GM12873 (cell line): ENCODE data around the gene ERC1.

ENCODE experiments used
- CTCF ChIP-seq: IDR thresholded peaks from 2 replicates; pipeline ENCODE4 v1.5.1; 2012; ENCODE audit warnings: low read depth, mild to moderate bottlenecking, moderate library complexity, low read length, control low read depth; ENCODE audit not compliant: insufficient read depth; ENCODE audit errors: missing control alignments

ERC1 gene

DNA sequence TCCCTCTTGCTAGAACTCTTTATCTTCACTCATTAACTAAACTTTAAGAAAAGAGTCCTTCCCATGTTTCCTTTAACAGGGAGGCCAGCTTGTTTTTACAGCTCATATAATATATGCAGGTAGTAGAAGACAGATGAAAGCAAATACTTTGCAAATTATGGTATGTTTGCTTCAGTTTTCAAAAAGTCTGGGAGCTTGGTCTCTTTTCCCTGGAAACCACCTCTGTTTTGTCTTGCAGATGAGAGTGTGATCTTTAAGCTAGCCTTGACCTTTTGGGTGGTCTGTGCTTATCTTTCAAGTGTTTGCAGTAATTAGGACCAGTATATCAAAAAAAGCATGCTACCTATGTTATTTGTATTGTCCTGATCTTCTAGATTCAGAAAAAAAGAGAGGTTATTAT is 62.7 kb downstream of the ERC1 start:
- TF ChIP-seq CTCF = no peak

DNA sequence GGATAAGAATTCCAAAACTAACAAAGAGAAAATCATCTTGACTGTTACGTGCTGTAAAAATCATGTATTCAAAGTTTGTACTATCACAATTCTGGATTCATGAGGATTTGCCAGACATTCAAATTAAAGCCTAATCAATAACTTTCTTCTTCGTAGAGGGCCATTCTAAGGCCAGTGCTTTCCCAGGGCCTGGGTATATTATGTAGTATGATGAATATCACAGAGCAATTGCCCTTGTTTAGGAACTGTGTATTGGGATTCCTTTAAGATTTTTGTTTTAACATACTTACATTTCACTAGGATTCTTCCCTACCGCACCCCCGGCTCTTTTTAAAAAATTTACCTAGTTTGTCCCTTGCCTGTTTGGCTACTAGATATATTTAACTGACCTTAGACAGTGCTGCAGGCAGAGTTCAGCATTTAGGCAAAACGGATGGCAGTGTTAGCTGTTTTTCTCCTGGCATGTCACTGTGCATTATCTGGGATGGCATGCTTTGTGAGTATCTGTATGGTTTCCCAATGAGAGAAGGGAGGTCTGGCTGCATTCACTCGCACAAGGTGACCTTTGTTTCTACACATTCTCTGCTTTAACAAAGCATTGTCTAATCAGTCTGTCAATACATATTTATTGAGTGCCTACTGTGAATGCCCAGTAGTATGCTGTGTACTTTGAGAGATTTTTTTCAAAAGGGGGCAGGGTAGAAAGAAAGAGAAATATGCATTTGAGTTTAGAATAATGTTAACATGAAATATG is 63.3 kb downstream of the ERC1 start:
- TF ChIP-seq CTCF = no peak

DNA sequence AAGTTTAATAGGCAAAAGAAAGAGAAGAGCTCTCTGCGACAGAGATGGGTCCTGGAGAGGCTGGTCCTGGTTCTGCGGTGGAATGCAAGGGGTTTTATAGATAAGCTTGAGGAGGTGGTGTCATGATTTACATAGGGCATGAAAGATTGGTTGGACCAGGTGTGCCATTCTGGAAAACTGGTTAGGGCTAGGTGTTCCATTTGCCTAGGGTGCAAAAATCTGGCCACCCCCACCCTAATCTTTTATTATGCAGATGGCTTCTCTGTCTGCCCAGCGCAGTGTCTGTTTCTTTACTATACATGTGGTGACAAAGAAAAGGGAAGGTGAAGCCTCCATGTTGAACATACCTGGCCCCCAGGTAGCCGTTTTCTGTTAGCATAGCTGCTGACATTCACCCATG is 65.4 kb downstream of the ERC1 start:
- TF ChIP-seq CTCF = no peak

DNA sequence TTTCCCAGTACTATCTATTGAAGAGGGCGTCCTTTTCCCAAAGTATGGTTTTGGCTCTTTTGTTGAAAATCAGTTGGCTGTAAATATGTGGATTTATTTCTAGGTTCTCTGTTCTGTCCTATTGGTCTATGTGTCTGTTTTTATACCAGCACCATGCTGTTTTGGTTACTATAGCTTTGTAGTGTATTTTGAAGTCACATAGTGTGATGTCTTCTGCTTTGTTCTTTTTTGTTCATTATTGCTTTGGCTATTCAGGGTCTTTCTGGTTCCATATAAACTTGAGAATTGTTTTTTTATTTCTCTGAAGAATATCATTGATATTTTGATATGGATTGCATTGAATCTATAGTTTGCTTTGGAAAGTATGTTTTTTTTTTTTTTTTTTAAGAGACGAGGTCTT is 67.4 kb downstream of the ERC1 start:
- TF ChIP-seq CTCF = no peak

DNA sequence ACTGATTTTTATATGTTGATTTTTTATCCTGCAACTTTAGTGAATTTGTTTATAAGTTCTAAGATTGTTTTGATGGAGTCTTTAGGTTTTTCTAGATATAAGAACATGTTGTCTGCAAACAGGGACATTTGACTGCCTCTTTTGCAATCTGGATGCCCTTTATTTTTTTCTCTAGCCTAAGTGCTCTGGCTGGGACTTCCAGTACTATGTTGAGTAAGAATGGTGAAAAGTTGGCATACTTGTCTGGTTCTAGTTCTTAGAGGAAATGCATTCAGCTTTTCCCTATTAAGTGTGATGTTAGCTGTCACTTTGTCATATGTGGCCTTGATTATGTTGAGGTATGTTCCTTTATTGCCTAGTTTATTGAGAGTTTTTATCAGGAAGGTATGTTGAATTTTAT is 68.1 kb downstream of the ERC1 start:
- TF ChIP-seq CTCF = no peak

GRCh38 chr12:1063852-1064251 is 72.8 kb downstream of the ERC1 start:
- no peak for TF ChIP-seq CTCF

DNA sequence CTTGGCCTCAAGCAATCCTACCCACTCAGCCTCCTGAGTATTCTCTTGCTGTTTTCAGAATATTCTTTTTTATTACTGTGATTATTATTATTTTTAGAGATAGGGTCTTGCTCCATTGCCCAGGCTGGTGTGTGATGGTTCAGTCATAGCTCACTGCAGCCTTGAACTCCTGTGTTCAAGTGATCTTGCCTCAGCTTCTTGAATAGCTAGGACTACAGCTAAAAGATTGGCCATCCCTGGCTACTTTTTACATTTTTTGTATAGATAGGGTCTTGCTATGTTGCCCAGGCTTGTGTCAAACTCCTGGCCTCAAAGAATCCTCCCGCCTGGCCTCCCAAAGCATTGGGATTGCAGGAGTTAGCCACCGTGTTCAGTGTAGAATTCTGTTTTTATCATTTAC is 73.3 kb downstream of the ERC1 start:
- no peak for TF ChIP-seq CTCF

- TF ChIP-seq CTCF = no peak
Measured at GRCh38 chr12:1065629-1066028, 74.6 kb downstream of the ERC1 start.
